B cell (primary cell): Measurements from ENCODE around the gene TKTL1. TPM values are rescaled to one million over a fixed set of nuclear protein-coding genes. Genes with fewer than 3 reads are reported as not detected.
"Not testable (repeated sequence)": the region's sequence is repeated elsewhere in the genome, so short reads cannot be mapped to it uniquely, and the experiment has no call there.

Experiments used
- ATAC-seq: fragments of 200-7000 bp; cut with Tn5 transposase; one replicate; pipeline ENCODE4 v1.10.0; 2021; ENCODE audit warnings: low read depth, mild to moderate bottlenecking, moderate number of reproducible peaks, moderate library complexity
- CTCF ChIA-PET: fragments of 350-600 bp; sonication (Branson Sonifier 250); formaldehyde crosslinking; loops from one replicate; lab custom pipeline; 2021; ENCODE audit warnings: antibody characterized with exemption, inconsistent platforms; lab: Charles Lee
- POLR2A ChIA-PET: fragments of 350-600 bp; sonication (Branson Sonifier 250); formaldehyde crosslinking; loops from one replicate; lab custom pipeline; 2021; ENCODE audit warnings: antibody characterized with exemption; lab: Charles Lee
- DNase-seq: peaks from one replicate; pipeline ENCODE4 v3.0.0; 2013
- H2AFZ ChIP-seq: 2 replicates; pipeline ENCODE4 v1.6.1; 2012; ENCODE audit warnings: mild to moderate bottlenecking, low read depth, low read length; ENCODE audit not compliant: insufficient read depth, poor library complexity, severe bottlenecking
- H3K27ac ChIP-seq, 2 donors: 1 replicate in 1 of 2; 2 replicates in 1 of 2; pipeline ENCODE4 v1.5.1; 2012 to 2013; ENCODE audit warnings: low read length in 2 of 2, mild to moderate bottlenecking in 2 of 2, moderate library complexity in 1 of 2
- H3K27me3 ChIP-seq, 4 experiments: fragments of 200-600 bp in 1 of 4; sonication (generic) in 1 of 4; replicated peaks in 1 of 4; 1 replicate in 2 of 4; 2 replicates in 2 of 4; pipeline versions ENCODE4 v1.6.1 to v1.7.0; 2013 to 2016; ENCODE audit warnings: low read length in 3 of 4, mild to moderate bottlenecking in 2 of 4, mixed read lengths in 1 of 4, moderate library complexity in 1 of 4; ENCODE audit not compliant: insufficient read depth in 4 of 4, control insufficient read depth in 3 of 4; ENCODE audit errors: control extremely low read depth in 1 of 4
- H3K36me3 ChIP-seq, 2 experiments: replicated peaks in 1 of 2; 1 replicate in 1 of 2; 2 replicates in 1 of 2; pipeline versions ENCODE4 v1.6.1 to v1.7.1; 2013; ENCODE audit warnings: low read length in 1 of 2; ENCODE audit not compliant: insufficient read depth in 2 of 2, control insufficient read depth in 1 of 2; ENCODE audit errors: control extremely low read depth in 1 of 2, extremely low read depth in 1 of 2
- H3K4me1 ChIP-seq, 2 donors: fragments of 200-600 bp in 1 of 2; sonication (generic) in 1 of 2; 1 replicate in 1 of 2; 2 replicates in 1 of 2; pipeline versions ENCODE4 v1.5.1 to v1.6.1; 2013 to 2017; ENCODE audit warnings: low read length in 2 of 2; ENCODE audit not compliant: control insufficient read depth in 2 of 2, insufficient read depth in 2 of 2
- H3K4me2 ChIP-seq: replicated peaks from 2 replicates; pipeline ENCODE3; 2012; ENCODE audit warnings: mild to moderate bottlenecking, low read depth, low read length; ENCODE audit not compliant: poor library complexity, severe bottlenecking
- H3K4me3 ChIP-seq, 5 experiments: fragments of 200-600 bp in 1 of 5; sonication (generic) in 1 of 5; 1 replicate in 3 of 5; 2 replicates in 2 of 5; pipeline versions ENCODE4 v1.5.1 to v1.7.0; 2011 to 2016; ENCODE audit warnings: low read length in 4 of 5, mild to moderate bottlenecking in 4 of 5, low read depth in 2 of 5, control low read depth in 1 of 5, moderate library complexity in 1 of 5; ENCODE audit not compliant: insufficient read depth in 1 of 5; ENCODE audit errors: control extremely low read depth in 1 of 5, extremely low read depth in 1 of 5
- H3K79me2 ChIP-seq: fragments of 200-600 bp; sonication (generic); one replicate; pipeline ENCODE4 v1.6.0; 2016; ENCODE audit warnings: low read length; ENCODE audit not compliant: control insufficient read depth, insufficient read depth
- H3K9ac ChIP-seq: fragments of 200-600 bp; sonication (generic); 2 replicates; pipeline ENCODE4 v1.6.1; 2017; ENCODE audit warnings: mild to moderate bottlenecking, low read length, moderate library complexity
- H3K9me3 ChIP-seq, 3 donors: one replicate each; pipeline versions ENCODE4 v1.6.1 to v1.7.1; 2013; ENCODE audit warnings: low read length in 2 of 3; ENCODE audit not compliant: control insufficient read depth in 2 of 3, insufficient read depth in 1 of 3; ENCODE audit errors: control extremely low read depth in 1 of 3
- H4K20me1 ChIP-seq: 2 replicates; pipeline ENCODE4 v1.6.0; 2012; ENCODE audit warnings: mild to moderate bottlenecking, low read length; ENCODE audit not compliant: insufficient read depth, control insufficient read depth, poor library complexity, severe bottlenecking
- H3K27ac Mint-ChIP-seq: one replicate; pipeline ENCODE4 v1.8.0; 2021; ENCODE audit warnings: mixed read lengths
- H3K27me3 Mint-ChIP-seq: one replicate; pipeline ENCODE4 v1.8.0; 2021; ENCODE audit warnings: mixed read lengths
- H3K4me1 Mint-ChIP-seq: one replicate; pipeline ENCODE4 v1.8.0; 2021; ENCODE audit warnings: mixed read lengths
- H3K4me3 Mint-ChIP-seq: one replicate; pipeline ENCODE4 v1.8.0; 2021; ENCODE audit warnings: mixed read lengths
- H3K9me3 Mint-ChIP-seq: one replicate; pipeline ENCODE4 v1.8.0; 2022; ENCODE audit warnings: mixed read lengths; ENCODE audit not compliant: insufficient read depth
- WGBS: methylation state at CpG from one replicate; pipeline ENCODE4 v1.1.5; 2013; ENCODE audit warnings: missing lambda C conversion rate; ENCODE audit not compliant: insufficient coverage; 5-methylcytosine and 5-hydroxymethylcytosine counted together
- intact Hi-C: fragments of 100-400 bp; cut with micrococcal nuclease; formaldehyde crosslinking; loops from one replicate; pipeline ENCODE4 v1.10.0; 2022
- polyA plus RNA-seq: library from polyadenylated mRNA; depleted of rRNA; stranded (reverse); fragments of >200 nt; gene quantifications from 2 replicates; pipeline ENCODE4 v1.2.3, GENCODE V29; 2012
- total RNA-seq, 2 donors: library from RNA; stranded (reverse); fragments of 120-200 nt in 1 of 2; gene quantifications; 1 replicate in 1 of 2; 2 replicates in 1 of 2; pipeline versions ENCODE4 v1.2.3 to v1.2.4, GENCODE V29; 2013 to 2022

Gene TKTL1
- total and polyA plus RNA-seq, 2 donors (not counting 1 experiment from before 2014, with no cell fraction given), result 0.18 to 0.96 TPM

GRCh38 chrX:154257282-154257681, 38.3 kb upstream of the TKTL1 start, which contains the start of gene OPN1MW3:
TSS of gene OPN1MW3 (plus strand) at chrX:154257582. CDS start at chrX:154257620, 38 bp downstream.
- H3K27me3 ChIP-seq, ATAC-seq, H3K4me3 Mint-ChIP-seq, H3K27ac ChIP-seq, H3K4me3 ChIP-seq, H4K20me1 ChIP-seq, H3K27ac Mint-ChIP-seq, H3K4me1 ChIP-seq, H3K27me3 Mint-ChIP-seq, DNase-seq, H3K9me3 Mint-ChIP-seq, CTCF ChIA-PET, H3K4me2 ChIP-seq, H3K36me3 ChIP-seq, POLR2A ChIA-PET, H3K9me3 ChIP-seq, H3K4me1 Mint-ChIP-seq, intact Hi-C loops, H3K9ac ChIP-seq, H3K79me2 ChIP-seq, H2AFZ ChIP-seq: not testable (repeated sequence)
- WGBS, result no CpG with 5 or more reads among the region's 17 CpGs

GRCh38 chrX:154258711-154259110, 36.9 kb upstream of the TKTL1 start:
- ATAC-seq, H3K36me3 ChIP-seq, POLR2A ChIA-PET: not testable (repeated sequence)

DNA sequence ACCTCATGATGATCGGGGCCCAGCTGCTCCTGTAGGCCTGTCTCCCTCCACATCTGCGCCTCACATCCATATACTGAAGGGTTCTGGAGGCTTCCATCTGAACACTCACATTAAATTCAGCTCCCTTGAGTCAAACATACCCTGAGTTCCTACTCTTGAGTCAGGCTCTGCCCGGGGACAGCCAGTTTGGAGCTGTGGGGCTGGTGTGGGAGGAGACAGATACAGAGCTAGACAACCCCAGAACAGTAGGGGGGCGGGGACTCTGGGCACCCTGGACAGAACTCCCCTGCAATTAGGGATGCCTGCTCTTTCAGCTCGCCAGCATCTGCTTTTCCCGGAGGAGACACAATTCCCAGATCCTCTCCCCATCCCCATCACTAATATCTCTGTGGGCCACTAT, 32.5 kb upstream of the TKTL1 start:
- WGBS, result no CpG with 5 or more reads among the region's 6 CpGs
- H3K4me2 ChIP-seq, H2AFZ ChIP-seq, CTCF ChIA-PET, H3K9me3 Mint-ChIP-seq, DNase-seq, H3K27me3 ChIP-seq, H4K20me1 ChIP-seq, H3K4me1 ChIP-seq, intact Hi-C loops, ATAC-seq, H3K36me3 ChIP-seq, POLR2A ChIA-PET, H3K4me3 ChIP-seq, H3K9ac ChIP-seq, H3K79me2 ChIP-seq, H3K27me3 Mint-ChIP-seq, H3K27ac ChIP-seq, H3K4me3 Mint-ChIP-seq, H3K9me3 ChIP-seq, H3K4me1 Mint-ChIP-seq, H3K27ac Mint-ChIP-seq: not testable (repeated sequence)

More at GRCh38 chrX:154258711-154259110, 36.9 kb upstream of the TKTL1 start:
- H3K9me3 ChIP-seq, H3K27me3 ChIP-seq, H3K27ac ChIP-seq, H3K79me2 ChIP-seq, DNase-seq, H3K4me3 ChIP-seq, H3K4me3 Mint-ChIP-seq, intact Hi-C loops, H3K27me3 Mint-ChIP-seq, H3K27ac Mint-ChIP-seq, H3K9me3 Mint-ChIP-seq, H3K9ac ChIP-seq, H3K4me2 ChIP-seq, H4K20me1 ChIP-seq, CTCF ChIA-PET, H2AFZ ChIP-seq, H3K4me1 Mint-ChIP-seq, H3K4me1 ChIP-seq: not testable (repeated sequence)
- WGBS, result no CpG with 5 or more reads among the region's 10 CpGs

DNA sequence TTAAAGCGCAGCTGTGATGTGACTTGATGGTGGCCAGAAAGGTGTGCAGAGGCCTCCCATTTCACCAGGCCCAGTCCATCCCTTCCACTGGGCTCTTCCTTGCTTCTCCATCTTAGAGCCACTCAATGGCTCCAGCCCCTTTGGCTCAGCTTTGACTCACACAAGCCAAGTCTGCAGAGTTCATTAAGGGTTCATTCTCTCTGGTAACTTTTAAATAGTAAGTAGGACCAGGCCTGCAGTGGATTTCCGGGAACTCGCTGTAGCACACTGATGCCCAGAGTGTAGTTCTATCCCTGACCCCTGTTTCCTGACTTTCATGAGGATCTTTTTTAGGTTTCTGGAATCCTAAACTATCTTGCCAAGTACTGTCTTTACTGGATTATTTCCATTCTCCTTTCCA, 26.4 kb upstream of the TKTL1 start:
- H3K27ac ChIP-seq, H3K9ac ChIP-seq, H3K4me1 ChIP-seq, CTCF ChIA-PET, H3K4me3 Mint-ChIP-seq, H4K20me1 ChIP-seq, ATAC-seq, POLR2A ChIA-PET, H3K27me3 Mint-ChIP-seq, intact Hi-C loops, H3K36me3 ChIP-seq, H3K4me1 Mint-ChIP-seq, H3K27ac Mint-ChIP-seq, H3K9me3 Mint-ChIP-seq, H3K79me2 ChIP-seq, H2AFZ ChIP-seq, DNase-seq, H3K27me3 ChIP-seq, H3K4me2 ChIP-seq, H3K9me3 ChIP-seq, H3K4me3 ChIP-seq: not testable (repeated sequence)
- no CpG with 5 or more reads among the region's 3 CpGs for WGBS
